GM18511 (cell line): ENCODE measurements around the gene TMEM120A.

ENCODE experiments used
- ATAC-seq: cut with Tn5 transposase; IDR thresholded peaks from one replicate; pipeline ENCODE4 v1.9.1; 2021; ENCODE audit warnings: mild to moderate bottlenecking, moderate library complexity; ENCODE audit not compliant: unreplicated experiment

The TMEM120A gene

DNA sequence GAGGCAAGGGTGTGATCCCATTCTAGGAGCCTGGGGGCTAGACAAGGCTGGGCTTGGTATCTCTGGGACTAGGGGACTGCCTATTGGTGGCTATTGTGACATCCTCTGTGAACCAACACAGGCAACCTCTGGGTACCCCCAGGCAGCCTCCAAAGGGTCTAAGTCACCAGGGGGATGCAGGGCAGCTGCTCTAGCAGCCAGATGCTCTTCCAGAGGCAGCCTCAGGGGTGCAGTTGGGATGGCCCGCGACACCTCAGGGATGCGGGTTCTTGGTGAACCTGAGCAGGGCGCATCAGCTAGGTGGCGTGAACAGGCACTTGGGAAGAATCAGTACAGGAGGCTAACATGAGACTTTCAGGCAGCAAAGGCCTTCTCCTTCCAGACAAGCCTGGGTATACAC, 1.6 kb upstream of the TMEM120A start:
- no peak for ATAC-seq

- no peak for ATAC-seq
Observed at GRCh38 chr7:75995052-75995471, 667 bp upstream of the TMEM120A start.

DNA sequence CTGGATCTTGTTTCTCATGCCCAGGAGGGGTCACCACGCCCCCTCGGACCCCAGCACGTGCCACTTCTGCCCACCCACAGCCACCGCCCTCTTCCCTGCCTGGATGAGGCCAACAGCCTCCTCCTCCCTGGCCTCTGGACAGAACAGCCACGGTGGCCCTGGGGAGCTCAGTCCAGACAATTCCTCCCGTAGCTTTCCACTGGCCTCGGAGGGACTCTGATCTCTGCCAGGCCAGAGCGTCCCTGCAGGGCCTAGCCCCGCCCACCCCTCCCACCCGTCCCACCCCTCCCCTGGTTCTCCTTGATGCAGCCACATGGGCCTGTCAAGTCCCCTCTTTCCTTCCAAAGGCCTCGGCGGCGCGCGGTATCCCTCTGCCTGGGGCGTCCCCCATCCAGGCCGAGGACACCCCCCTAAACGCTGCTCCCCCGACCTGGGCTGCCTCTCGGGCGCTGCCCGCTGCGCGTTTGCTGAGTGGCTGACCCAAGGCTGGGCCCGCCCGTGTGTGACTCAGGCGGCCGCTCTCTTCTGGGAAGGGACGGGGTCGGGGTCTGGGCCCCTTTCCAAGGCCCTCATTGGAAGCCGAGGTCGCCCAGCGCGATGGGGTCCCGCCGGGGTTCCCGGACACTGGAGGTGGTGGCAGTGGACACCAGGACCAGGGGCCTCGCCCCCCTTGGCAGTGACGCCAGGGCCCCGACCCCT, 557 bp downstream of the TMEM120A start:
- ATAC-seq: peak; percentile 9

DNA sequence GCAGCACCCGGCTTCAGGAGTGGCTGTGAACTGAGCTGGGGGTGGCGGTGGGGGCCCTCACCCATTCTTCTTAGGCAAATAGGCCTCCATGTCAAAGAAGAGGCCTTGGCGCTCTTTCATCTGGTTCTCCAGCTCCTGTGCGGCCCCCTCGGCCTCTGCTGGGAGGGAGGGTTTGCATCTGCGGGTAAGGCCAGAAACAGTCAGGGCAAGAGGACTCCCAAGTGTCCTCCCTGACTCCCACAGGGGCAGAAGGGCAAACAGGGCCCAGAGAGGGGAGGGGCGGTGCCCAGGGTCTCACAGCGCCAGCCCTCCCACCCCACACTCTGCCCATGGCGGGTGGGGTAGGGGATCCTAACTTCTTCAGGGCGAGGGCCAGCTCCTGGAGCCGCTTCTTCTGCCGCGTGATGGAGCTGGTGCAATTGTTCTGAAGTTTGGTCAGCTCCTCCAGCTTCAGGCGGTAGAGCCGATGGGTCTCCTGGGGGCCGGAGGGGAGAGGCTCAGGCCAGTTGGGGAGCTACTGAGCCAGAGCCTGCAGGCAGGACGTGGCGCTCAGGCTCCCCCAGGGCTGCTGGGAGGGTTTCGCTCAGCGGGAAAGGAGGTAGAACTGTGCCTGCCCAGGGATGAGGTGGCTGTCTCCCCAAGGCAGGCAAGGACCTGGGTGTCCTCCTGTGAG, 2.2 kb downstream of the TMEM120A start:
- ATAC-seq: no peak

DNA sequence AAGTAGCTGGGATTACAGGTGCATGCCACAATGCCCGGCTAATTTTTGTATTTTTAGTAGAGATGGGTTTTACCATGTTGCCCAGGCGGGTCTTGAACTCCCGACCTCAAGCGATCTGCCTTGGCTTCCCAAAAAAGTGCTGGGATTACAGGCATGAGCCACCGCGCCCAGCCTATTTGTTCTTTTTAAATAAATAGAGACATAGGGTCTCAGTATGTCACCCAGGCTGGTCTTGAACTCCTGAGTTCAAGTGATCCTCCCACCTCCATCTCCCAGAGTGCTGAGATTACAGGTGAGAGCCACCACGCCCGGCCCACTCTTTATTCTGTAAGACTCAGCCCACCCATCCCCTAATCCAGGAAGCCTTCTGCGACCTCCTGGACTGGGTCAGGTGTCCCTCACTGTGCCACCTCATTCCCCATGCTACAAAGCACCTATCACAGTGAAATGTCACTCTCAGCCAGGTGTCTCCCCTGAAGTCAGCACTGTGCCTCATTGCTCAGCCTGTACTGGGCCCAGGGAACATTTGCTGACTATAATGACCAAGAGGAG, 2.8 kb downstream of the TMEM120A start:
- no peak for ATAC-seq

GRCh38 chr7:75989500-75990388, 4.7 kb downstream of the TMEM120A start:
- no peak for ATAC-seq

DNA sequence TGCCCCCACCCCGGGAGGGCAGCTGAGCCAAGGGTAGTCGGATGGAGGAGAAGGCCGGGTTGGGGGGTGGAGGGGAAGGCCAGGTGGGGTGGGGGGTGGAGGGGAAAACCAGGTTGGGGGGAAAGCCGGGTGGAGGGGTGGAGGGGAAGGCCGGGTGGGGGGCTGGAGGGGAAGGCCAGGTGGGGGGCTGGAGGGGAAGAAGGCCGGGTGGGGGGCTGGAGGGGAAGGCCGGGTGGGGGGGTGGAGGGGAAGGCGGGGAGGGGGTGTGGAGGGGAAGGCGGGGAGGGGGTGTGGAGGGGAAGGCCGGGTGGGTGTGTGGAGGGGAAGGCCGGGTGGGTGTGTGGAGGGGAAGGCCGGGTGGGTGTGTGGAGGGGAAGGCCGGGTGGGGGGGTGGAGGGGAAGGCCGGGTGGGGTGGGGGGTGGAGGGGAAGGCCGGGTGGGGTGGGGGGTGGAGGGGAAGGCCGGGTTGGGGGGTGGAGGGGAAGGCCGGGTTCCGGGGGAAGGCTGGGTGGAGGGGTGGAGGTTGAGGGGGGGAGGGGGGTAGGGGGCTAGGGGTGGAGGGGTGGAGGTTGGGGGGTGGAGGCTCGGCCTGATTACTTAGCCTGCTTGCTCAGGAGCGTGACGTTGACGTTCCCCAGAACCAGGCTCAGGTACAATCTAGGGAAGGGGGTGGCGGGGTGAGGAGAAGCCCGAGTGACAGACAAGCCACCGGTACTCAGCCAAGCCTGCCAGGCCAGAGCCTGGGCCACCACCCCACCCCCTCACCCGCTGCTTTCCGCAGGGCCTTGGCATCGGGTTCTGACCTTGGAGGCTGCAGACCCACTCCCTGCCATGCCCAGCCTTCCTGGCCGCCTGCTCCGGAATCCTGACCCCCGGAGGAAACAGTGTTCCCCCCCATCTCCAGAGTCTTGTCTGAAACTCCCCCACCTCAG, 5.6 kb downstream of the TMEM120A start:
- no peak for ATAC-seq

DNA sequence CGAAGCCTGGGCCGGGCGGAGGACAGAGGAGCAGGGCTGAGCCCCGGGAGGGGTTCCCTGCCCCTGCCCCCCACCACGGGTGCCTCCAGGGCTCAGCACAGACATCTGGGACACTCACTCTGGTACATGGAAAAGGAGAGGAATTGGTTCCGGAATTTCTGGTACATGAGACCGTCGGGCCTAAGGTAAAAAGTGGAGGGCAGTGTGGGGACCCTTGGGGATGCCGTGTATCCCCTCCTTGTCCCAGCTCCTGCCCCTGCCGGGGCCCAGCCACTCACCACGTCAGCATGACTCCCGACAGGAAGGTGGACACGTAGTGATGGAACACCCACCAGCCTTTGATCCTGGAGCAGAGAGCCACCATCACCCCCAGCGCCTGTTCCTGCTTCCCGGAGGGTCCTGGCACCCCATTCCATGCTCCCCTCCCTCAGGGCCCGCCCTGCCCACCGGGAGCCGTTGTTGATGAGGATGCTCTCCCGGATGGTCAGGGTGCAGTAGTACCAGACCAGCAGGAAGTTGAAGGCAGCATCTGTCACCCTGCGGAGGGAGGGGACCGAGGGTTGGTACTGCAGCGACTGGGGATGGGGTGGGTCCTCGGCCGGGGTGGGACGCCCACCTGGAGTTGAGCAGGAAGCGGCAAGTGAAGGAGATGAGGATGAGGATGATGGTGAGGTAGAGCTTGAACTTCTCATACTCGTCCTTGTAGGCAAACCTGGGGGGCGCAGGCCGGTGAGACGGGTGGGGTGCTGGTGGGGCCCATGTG, 6.4 kb downstream of the TMEM120A start:
- ATAC-seq: no peak

- ATAC-seq: no peak
Observed at GRCh38 chr7:75987026-75987804, 7.2 kb downstream of the TMEM120A start.

DNA sequence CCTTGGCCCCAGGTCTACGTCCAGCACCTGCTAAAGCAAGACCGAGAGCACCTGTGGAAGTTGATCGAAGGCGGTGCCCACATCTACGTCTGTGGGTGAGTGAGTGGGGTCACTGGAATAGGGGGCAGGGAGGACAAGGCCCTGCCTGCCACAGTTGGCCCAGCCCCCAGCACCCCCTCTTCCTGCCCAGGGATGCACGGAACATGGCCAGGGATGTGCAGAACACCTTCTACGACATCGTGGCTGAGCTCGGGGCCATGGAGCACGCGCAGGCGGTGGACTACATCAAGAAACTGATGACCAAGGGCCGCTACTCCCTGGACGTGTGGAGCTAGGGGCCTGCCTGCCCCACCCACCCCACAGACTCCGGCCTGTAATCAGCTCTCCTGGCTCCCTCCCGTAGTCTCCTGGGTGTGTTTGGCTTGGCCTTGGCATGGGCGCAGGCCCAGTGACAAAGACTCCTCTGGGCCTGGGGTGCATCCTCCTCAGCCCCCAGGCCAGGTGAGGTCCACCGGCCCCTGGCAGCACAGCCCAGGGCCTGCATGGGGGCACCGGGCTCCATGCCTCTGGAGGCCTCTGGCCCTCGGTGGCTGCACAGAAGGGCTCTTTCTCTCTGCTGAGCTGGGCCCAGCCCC, 8.1 kb downstream of the TMEM120A start:
- ATAC-seq: no peak

DNA sequence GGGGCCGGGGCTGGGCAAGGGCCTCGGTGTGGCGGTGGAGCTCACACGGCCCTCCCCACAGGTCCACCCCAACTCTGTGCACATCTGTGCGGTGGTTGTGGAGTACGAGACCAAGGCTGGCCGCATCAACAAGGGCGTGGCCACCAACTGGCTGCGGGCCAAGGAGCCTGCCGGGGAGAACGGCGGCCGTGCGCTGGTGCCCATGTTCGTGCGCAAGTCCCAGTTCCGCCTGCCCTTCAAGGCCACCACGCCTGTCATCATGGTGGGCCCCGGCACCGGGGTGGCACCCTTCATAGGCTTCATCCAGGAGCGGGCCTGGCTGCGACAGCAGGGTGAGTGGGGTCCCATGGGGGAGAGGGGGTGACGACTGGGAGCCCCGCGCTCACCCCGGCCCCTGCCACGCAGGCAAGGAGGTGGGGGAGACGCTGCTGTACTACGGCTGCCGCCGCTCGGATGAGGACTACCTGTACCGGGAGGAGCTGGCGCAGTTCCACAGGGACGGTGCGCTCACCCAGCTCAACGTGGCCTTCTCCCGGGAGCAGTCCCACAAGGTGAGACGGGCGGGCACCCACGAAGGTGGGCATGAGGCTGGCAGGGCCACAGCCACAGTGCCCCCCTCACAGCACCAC, 8.8 kb downstream of the TMEM120A start:
- ATAC-seq: no peak

DNA sequence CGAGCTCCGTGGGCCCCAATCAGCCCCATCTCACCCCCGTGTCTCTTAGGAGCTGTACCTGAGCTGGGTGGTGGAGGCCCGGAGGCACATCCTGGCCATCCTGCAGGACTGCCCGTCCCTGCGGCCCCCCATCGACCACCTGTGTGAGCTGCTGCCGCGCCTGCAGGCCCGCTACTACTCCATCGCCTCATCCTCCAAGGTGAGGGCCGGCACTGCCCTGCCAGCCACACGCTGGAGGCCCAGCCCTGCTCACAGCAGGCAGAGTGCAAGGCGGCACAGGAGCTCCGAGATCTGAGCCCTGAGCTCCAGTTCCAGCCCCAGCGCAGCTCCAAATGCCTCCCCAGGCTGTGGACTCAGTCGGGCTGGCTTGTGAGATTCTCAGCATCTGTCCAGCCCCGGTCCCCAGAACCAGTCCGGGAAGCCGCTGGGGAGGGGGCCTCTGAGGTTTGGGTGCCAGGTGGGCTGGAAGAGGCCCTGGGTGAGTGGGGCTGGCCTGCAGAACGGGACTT, 9.3 kb downstream of the TMEM120A start:
- ATAC-seq: no peak

DNA sequence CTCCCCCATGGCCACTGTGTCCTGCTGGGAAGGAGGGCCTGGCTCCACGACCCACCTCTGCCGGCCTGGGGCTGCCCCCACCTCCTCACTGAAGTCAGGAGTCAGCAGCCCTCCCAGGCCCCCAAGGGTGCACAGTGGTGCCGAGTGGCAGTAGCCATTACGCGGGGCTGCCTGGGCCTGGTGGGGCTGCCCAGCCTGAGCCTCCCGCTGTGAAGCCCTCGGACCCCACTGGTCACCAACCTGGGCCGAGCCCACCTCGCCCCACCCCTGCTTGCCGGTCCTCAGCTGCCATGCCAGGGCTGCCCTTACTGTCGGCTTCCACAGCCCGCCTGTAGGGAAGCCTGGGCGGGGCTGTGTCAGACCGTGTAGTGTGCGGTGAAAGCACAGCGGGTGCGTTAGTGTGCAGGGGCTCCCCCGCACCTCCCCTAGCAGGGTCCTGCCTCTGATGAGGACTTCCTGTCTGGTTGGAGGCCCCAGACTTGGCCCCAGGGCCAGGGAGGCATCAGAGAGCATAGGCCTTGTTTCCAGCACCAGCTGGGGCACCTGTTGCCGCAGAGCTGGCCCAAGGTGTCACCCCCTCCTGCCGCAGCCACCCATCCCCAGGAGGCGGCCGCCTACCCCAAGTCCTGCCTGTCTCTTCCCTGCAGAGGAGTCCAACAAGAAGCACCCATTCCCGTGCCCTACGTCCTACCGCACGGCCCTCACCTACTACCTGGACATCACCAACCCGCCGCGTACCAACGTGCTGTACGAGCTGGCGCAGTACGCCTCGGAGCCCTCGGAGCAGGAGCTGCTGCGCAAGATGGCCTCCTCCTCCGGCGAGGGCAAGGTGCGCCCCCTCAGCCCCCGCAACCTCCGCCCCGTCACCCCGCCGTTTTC, 10.0 kb downstream of the TMEM120A start:
- ATAC-seq: no peak

DNA sequence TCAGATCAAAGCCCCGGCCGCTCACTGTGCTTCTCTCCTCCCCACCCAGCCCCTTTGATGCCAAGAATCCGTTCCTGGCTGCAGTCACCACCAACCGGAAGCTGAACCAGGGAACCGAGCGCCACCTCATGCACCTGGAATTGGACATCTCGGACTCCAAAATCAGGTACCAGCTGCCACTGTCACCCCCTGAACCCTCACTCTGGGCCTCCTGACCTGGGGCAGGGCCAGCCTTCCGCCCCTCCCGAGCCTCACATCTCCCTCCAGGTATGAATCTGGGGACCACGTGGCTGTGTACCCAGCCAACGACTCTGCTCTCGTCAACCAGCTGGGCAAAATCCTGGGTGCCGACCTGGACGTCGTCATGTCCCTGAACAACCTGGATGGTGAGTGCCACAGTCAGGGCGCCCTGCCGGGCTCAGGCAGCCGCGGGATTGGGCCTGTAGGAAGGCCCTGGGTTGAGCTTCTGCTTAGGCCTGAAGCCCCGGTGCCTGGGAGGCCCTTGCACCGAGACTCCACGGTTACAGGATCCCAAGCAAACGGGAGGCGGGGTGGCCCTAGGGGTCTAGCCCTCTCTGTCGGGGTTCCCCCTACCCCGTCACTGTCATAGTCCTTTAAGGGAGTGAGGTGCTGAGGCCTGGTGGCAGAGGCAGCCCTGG, 10.8 kb downstream of the TMEM120A start:
- ATAC-seq: no peak

DNA sequence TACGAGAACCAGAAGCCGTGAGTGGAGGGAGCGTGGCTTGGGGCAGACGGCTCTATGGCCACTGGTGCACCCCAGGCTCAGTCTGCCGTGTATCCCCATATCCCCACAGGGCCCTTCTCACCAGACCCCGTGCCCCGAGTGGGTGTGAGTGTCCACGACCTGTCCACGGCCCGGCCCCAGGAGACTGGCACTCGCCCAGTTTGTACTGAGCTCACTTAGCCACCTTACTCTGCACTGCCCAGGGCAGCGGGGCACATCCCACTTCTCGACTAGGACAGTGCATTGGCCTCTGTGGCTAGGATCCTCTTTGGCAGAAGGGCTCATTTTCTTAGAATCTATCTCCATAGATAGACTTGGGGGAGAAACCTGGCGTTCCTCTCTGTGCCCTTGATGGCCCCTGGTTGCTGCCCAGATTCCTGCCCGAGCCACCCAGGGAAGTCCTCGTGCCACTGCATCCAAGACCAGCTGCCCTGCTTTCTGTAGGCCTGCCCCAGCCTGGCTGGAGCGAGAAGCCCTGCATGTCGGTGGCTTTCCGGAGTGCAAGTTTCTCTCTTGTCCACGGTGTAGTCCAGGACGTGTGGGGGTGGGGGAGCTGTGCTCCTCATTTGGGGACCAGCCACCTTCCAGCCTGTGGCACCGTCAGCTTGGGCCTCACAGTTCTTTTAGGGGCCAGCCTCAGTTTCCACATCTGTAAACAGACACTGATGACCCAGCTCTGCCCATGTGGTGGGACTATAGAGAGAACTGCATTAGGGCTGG, 11.9 kb downstream of the TMEM120A start:
- no peak for ATAC-seq
